Gastrocnemius medialis (tissue), 4 donors: Measurements from ENCODE around the gene SLC18B1.

Experiments used
- CTCF ChIP-seq, 5 experiments: fragments of 450-650 bp in 3 of 5; fragments of 200-600 bp in 2 of 5; sonication (generic) in 2 of 5; IDR thresholded peaks in 4 of 5; conservative IDR thresholded peaks in 1 of 5; 1 replicate in 4 of 5; 2 replicates in 1 of 5; pipeline ENCODE4 v1.5.1; 2016 to 2019; ENCODE audit warnings: antibody characterized with exemption in 5 of 5, mild to moderate bottlenecking in 3 of 5, moderate library complexity in 3 of 5
- POLR2A ChIP-seq, 2 donors: fragments of 450-650 bp; IDR thresholded peaks; one replicate each; pipeline ENCODE4 v1.6.1; 2017; ENCODE audit warnings: antibody characterized with exemption in 2 of 2, mild to moderate bottlenecking in 2 of 2, moderate library complexity in 2 of 2

GRCh38 chr6:132792510-132792909, 5.9 kb downstream of the SLC18B1 start:
- TF ChIP-seq POLR2A (IDR thresholded peaks at IDR 0.05): no peak
- no peak for TF ChIP-seq CTCF (IDR thresholded peaks at IDR 0.05 in 4 of 5, conservative IDR thresholded peaks at IDR 0.05 in 1 of 5)
